Astrocyte (in vitro differentiated cells and primary cell): ENCODE data around the gene SLC37A1. TPM values are rescaled to one million over a fixed set of nuclear protein-coding genes. Genes with fewer than 3 reads are reported as not detected.

Experiments used
- DNase-seq: peaks from one replicate; pipeline ENCODE4 v3.0.0-alpha.2; 2010; ENCODE audit warnings: low read depth
- FAIRE-seq: peaks from 2 replicates; lab custom pipeline; 2011; peaks lifted over from hg19 to GRCh38; lab: Jason Lieb, UNC
- H2AFZ ChIP-seq: 2 replicates; pipeline ENCODE4 v1.6.0; 2012; ENCODE audit warnings: low read depth, low read length, inconsistent platforms
- H3K27ac ChIP-seq: 2 replicates; pipeline ENCODE4 v1.5.1; 2011; ENCODE audit warnings: low read depth, low read length, inconsistent platforms
- H3K27me3 ChIP-seq: 2 replicates; pipeline ENCODE4 v1.6.0; 2011; ENCODE audit warnings: low read length, inconsistent platforms; ENCODE audit not compliant: insufficient read depth
- H3K36me3 ChIP-seq: 2 replicates; pipeline ENCODE4 v1.5.1; 2011; ENCODE audit warnings: low read length, inconsistent platforms; ENCODE audit not compliant: insufficient read depth
- H3K4me1 ChIP-seq: 2 replicates; pipeline ENCODE4 v1.5.1; 2011; ENCODE audit warnings: low read length, inconsistent platforms; ENCODE audit not compliant: insufficient read depth
- H3K4me2 ChIP-seq: 2 replicates; pipeline ENCODE4 v1.6.0; 2012; ENCODE audit warnings: low read length, inconsistent platforms
- H3K4me3 ChIP-seq: 2 replicates; pipeline ENCODE4 v1.5.1; 2011; ENCODE audit warnings: low read depth, mild to moderate bottlenecking, low read length, inconsistent platforms; ENCODE audit not compliant: insufficient read depth
- H3K79me2 ChIP-seq: 2 replicates; pipeline ENCODE4 v1.6.0; 2012; ENCODE audit warnings: mild to moderate bottlenecking, low read length, inconsistent platforms; ENCODE audit not compliant: insufficient read depth
- H3K9ac ChIP-seq: 2 replicates; pipeline ENCODE4 v1.6.0; 2012; ENCODE audit warnings: mild to moderate bottlenecking, low read length, inconsistent platforms
- H3K9me3 ChIP-seq: 2 replicates; pipeline ENCODE4 v1.5.1; 2012; ENCODE audit warnings: low read depth, mild to moderate bottlenecking, low read length, inconsistent platforms; ENCODE audit not compliant: insufficient read depth
- H4K20me1 ChIP-seq: 2 replicates; pipeline ENCODE4 v1.6.0; 2012; ENCODE audit warnings: low read length, inconsistent platforms; ENCODE audit not compliant: insufficient read depth
- H3K27ac Mint-ChIP-seq: one replicate; pipeline ENCODE4 v1.8.0; 2021; ENCODE audit warnings: mild to moderate bottlenecking, mixed read lengths; ENCODE audit not compliant: unreplicated experiment
- H3K27me3 Mint-ChIP-seq: one replicate; pipeline ENCODE4 v1.8.0; 2021; ENCODE audit warnings: low read depth, mixed read lengths; ENCODE audit not compliant: unreplicated experiment
- H3K36me3 Mint-ChIP-seq: one replicate; pipeline ENCODE4 v1.8.0; 2021; ENCODE audit warnings: low read depth, mixed read lengths; ENCODE audit not compliant: unreplicated experiment
- H3K4me1 Mint-ChIP-seq: one replicate; pipeline ENCODE4 v1.8.0; 2021; ENCODE audit warnings: low read depth, mixed read lengths; ENCODE audit not compliant: unreplicated experiment
- H3K4me3 Mint-ChIP-seq: one replicate; pipeline ENCODE4 v1.8.0; 2021; ENCODE audit warnings: mild to moderate bottlenecking, moderate library complexity, mixed read lengths; ENCODE audit not compliant: unreplicated experiment
- H3K9me3 Mint-ChIP-seq: one replicate; pipeline ENCODE4 v1.8.0; 2021; ENCODE audit warnings: mild to moderate bottlenecking, mixed read lengths; ENCODE audit not compliant: unreplicated experiment
- CTCF ChIP-seq: IDR thresholded peaks from 2 replicates; pipeline ENCODE4 v1.5.1; 2011; ENCODE audit warnings: low read depth, mild to moderate bottlenecking, inconsistent platforms, low read length, moderate library complexity; ENCODE audit not compliant: insufficient read depth
- EZH2 ChIP-seq: IDR thresholded peaks from 2 replicates; pipeline ENCODE4 v1.6.1; 2012; ENCODE audit warnings: mild to moderate bottlenecking, low read length, inconsistent platforms; ENCODE audit not compliant: insufficient read depth
- total RNA-seq: library from RNA; stranded (reverse); gene quantifications from 2 replicates; pipeline ENCODE4 v1.2.1, GENCODE V29; 2021

SLC37A1 gene
- total RNA-seq, 1 donor from 2014 or later = 6.9 TPM

DNA sequence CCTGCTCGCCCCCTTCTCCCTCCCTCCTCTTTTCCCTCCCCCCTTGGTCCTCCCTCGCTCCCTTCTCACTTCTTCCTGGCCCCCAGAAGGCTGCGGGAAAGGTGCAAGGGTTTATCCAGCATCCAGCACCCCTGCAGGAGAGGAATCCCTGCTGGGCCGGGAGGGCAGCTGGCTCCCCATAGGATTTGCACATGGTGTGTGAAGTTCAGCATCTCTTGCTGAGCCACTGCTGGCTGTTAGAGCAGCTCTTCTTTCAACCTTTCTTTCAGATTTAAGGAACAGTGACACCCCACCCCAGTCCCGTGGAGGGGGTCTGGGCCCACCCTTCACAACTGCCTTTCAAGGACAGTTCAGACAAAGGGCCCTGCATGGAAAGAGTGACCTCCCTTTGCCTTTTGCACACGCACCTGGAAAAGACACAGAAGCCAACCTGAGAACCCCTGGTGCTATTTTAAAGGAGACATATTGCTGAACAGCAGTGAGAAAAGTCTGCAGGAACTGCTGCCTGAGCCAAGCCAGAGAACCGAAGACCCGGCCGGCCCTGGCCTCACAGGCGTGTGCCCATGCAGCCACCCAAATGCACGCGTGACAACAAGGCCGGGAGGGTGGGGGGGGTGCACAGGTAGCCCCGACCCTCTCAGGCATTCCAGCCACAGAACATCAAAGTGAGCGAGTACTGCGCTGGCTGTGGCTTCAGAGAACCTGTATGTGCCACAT is 66.6 kb downstream of the SLC37A1 start:
- no peak overlapping the region for H3K4me3 Mint-ChIP-seq
- FAIRE-seq = no peak
- Histone ChIP-seq H3K79me2 (no peaks in the 10 kb centered on the region), H3K27me3 (no peaks in the 10 kb centered on the region), H3K4me3 (no peak overlapping the region), H3K9me3 (no peaks in the 10 kb centered on the region), H3K4me1 (no peaks in the 10 kb centered on the region), H3K4me2 (no peak overlapping the region), H3K9ac (no peak overlapping the region), H3K27ac (no peak overlapping the region), H3K36me3 (no peaks in the 10 kb centered on the region), H4K20me1 (no peaks in the 10 kb centered on the region), H2AFZ (no peak overlapping the region)
- peaks cover 22% of the 10 kb centered on the region for H3K27me3 Mint-ChIP-seq
- H3K36me3 Mint-ChIP-seq = peaks cover 7% of the 10 kb centered on the region
- H3K27ac Mint-ChIP-seq = no peak overlapping the region
- peaks cover 1% of the 10 kb centered on the region for H3K4me1 Mint-ChIP-seq
- peaks cover 8% of the 10 kb centered on the region for H3K9me3 Mint-ChIP-seq
- TF ChIP-seq EZH2 = no peak
- DNase-seq = no peak

DNA sequence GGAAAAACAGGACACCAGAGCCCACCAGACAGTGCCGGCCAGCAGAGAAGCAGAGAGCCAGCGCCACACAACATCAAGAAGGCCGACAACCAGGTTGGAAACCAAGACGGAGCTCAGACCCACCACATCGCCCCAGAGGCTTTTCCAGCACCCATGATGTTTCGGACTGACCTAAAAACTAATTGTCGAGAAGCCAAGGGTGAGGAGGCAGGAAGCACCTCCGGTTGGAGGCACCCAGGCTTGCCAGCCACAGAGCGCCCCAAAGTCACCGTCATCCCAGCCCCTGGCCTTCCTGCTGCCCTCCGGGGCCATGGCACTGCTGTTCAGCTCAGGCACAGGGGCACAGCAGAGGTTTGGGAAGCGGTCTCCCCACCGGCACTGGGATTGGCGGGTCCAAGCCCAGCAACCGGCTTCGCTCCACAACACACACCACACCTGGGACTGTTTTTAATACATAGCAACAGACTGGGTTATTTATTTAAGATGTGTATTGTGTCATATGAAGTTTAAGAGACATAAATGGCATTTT is 67.2 kb downstream of the SLC37A1 start:
- H3K4me2 ChIP-seq = no peak overlapping the region
- DNase-seq (no peak), FAIRE-seq (no peak)
- H3K4me3 ChIP-seq = no peak overlapping the region
- H3K4me1 ChIP-seq = no peaks in the 10 kb centered on the region
- no peaks in the 10 kb centered on the region for H3K79me2 ChIP-seq
- H3K9me3 Mint-ChIP-seq = peaks cover 8% of the 10 kb centered on the region
- H3K27ac ChIP-seq = no peak overlapping the region
- no peak overlapping the region for H3K9ac ChIP-seq
- H3K27me3 ChIP-seq = no peaks in the 10 kb centered on the region
- H4K20me1 ChIP-seq = no peaks in the 10 kb centered on the region
- peaks cover 1% of the 10 kb centered on the region for H3K4me1 Mint-ChIP-seq
- peaks cover 7% of the 10 kb centered on the region for H3K36me3 Mint-ChIP-seq
- no peaks in the 10 kb centered on the region for H3K9me3 ChIP-seq
- peaks cover 23% of the 10 kb centered on the region for H3K27me3 Mint-ChIP-seq
- no peak overlapping the region for H2AFZ ChIP-seq
- H3K27ac Mint-ChIP-seq = no peak overlapping the region
- H3K36me3 ChIP-seq = no peaks in the 10 kb centered on the region
- TF ChIP-seq EZH2 = no peak
- no peak for TF ChIP-seq CTCF
- no peak overlapping the region for H3K4me3 Mint-ChIP-seq

- Histone ChIP-seq H3K9ac (no peak overlapping the region), H3K27me3 (no peaks in the 10 kb centered on the region), H3K4me3 (no peak overlapping the region), H2AFZ (no peak overlapping the region), H3K9me3 (no peaks in the 10 kb centered on the region), H3K36me3 (no peaks in the 10 kb centered on the region), H3K4me1 (no peaks in the 10 kb centered on the region), H4K20me1 (no peaks in the 10 kb centered on the region), H3K4me2 (no peak overlapping the region), H3K27ac (no peak overlapping the region), H3K79me2 (no peaks in the 10 kb centered on the region)
- Mint-ChIP-seq H3K4me1 (peaks cover 1% of the 10 kb centered on the region), H3K9me3 (peaks cover 6% of the 10 kb centered on the region), H3K27ac (no peak overlapping the region), H3K36me3 (peaks cover 7% of the 10 kb centered on the region), H3K4me3 (no peak overlapping the region), H3K27me3 (peaks cover 23% of the 10 kb centered on the region)
- no peak for TF ChIP-seq EZH2
- TF ChIP-seq CTCF = no peak
- DNase-seq (no peak), FAIRE-seq (no peak)
These were observed 67.8 kb downstream of the SLC37A1 start for GRCh38 chr21:42581336-42581992.
